ENCODE data around the gene NOL7.

NOL7 gene

DNA sequence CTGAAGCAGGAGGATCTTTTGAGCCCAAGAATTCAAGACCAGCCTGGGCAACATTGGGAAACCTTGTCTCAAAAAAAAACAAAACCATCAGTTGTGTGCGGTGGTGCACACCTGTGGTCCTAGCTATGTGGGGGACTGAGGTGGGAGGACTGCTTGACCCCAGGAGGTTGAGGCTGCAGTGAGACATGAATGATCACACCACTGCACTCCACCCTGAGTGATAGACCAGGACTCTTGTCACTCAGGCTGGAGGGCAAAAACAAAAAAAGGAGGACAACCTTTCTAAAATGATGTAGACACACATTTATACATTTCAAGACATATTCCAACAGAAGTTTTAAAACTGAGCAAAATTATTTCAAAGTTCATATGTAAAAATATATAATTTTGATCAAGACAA lies 45.1 kb downstream of the NOL7 start:
- DNase-seq = no peak

DNA sequence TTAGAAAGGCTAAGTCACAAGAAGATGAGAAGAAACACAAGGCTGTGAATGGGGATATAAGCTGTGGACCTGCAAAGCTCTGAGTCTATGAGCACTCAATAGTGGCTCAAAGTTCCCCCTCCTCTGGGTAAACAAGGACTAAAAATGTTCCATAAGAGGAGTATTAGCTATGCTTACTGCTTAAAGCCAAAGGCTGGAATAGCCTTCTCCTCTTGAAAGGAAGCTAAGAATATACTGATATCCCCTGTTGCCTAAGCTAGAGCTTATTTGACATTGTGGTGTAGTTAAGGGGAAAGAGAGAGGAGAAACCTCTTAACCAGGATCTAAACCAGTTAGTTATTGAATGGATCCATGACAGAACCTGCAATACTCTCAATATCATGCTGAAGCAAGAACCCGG lies 45.8 kb downstream of the NOL7 start:
- no peak for DNase-seq

- no peak for DNase-seq
Measured at GRCh38 chr6:13661647-13662046, 46.5 kb downstream of the NOL7 start.

- DNase-seq = no peak
Measured at GRCh38 chr6:13662651-13663334, 47.7 kb downstream of the NOL7 start.

GRCh38 chr6:13663986-13664385 lies 48.9 kb downstream of the NOL7 start:
- no peak for DNase-seq

GRCh38 chr6:13664703-13665352 lies 49.7 kb downstream of the NOL7 start:
- no peak for DNase-seq

GRCh38 chr6:13666194-13667105 lies 51.3 kb downstream of the NOL7 start:
- no peak for DNase-seq

DNA sequence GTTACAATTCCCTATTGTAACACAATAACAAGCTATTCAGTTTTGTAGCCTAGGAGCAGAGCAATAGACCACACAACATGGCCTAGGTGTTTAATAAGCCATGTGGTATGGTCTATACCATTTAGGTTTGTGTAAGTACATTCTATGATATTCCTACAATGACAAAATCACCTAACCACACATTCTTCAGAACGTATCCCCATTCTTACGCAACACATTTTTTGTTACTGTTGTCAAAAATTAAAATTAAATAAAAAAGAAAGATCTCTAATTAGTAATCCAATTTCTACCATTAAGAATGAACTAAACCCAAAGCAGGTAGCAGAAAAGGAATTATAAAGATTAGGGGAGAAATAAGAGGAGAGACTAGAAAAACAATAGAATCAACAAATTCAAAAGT lies 52.5 kb downstream of the NOL7 start:
- DNase-seq = no peak

- DNase-seq = no peak
Measured at GRCh38 chr6:13668291-13668928, 53.3 kb downstream of the NOL7 start.

DNA sequence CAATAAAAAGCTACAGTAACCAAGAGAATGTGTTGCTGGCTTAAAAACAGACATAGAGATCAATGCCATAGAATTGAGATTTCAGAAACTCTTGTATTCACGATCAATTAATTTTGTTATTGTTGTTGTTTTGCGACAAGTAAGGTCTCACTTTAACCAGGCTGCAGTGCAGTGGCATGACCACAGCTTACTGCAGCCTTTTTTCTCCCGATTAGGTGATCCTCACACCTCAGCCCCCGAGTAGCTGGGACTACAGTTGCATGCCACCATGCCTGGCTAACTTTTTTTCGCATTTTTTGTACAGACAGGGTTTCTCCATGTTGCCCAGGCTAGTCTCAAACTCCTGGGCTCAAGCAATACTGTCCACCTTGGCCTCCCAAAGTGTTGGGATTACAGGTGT lies 54.3 kb downstream of the NOL7 start:
- DNase-seq = no peak
